WTC11 (cell line): ENCODE measurements around the gene MAP6. TPM values are rescaled to one million over a fixed set of nuclear protein-coding genes. Genes with fewer than 3 reads are reported as not detected.

Source experiments
- ATAC-seq: fragments of 200-7000 bp; cut with Tn5 transposase; 2 replicates; pipeline ENCODE4 v1.10.0; 2021; ENCODE audit warnings: mild to moderate bottlenecking, moderate library complexity
- CTCF ChIA-PET: fragments of 300-600 bp; sonication (Branson Sonifier 250); formaldehyde crosslinking; loops from one replicate; lab custom pipeline; 2021; ENCODE audit warnings: antibody characterized with exemption; lab: Charles Lee
- POLR2A ChIA-PET: fragments of 350-600 bp; sonication (Branson Sonifier 250); formaldehyde crosslinking; loops from one replicate; lab custom pipeline; 2021; ENCODE audit warnings: antibody characterized with exemption; lab: Charles Lee
- DNase-seq: peaks from one replicate; pipeline ENCODE4 v3.0.0; 2021; ENCODE audit warnings: low spot score
- H3K27ac Mint-ChIP-seq: 2 replicates; pipeline ENCODE4 v1.8.0; 2021; ENCODE audit warnings: mixed read lengths
- H3K27me3 Mint-ChIP-seq: 2 replicates; pipeline ENCODE4 v1.8.0; 2021; ENCODE audit warnings: low read depth, mild to moderate bottlenecking, moderate library complexity, mixed read lengths
- H3K36me3 Mint-ChIP-seq: 2 replicates; pipeline ENCODE4 v1.8.0; 2021; ENCODE audit warnings: mixed read lengths
- H3K4me1 Mint-ChIP-seq: 2 replicates; pipeline ENCODE4 v1.8.0; 2022; ENCODE audit warnings: mixed read lengths
- H3K4me3 Mint-ChIP-seq: 2 replicates; pipeline ENCODE4 v1.8.0; 2021; ENCODE audit warnings: mild to moderate bottlenecking, moderate library complexity, mixed read lengths
- H3K9me3 Mint-ChIP-seq: 2 replicates; pipeline ENCODE4 v1.8.0; 2021; ENCODE audit warnings: mixed read lengths
- ERG ChIP-seq: fragments of 250-450 bp; sonication (Bioruptor Pico); IDR thresholded peaks from 2 replicates; pipeline ENCODE4 v1.8.0; 2021; ENCODE audit warnings: mild to moderate bottlenecking
- GRHL2 ChIP-seq: fragments of 250-450 bp; sonication (Bioruptor Pico); IDR thresholded peaks from 2 replicates; pipeline ENCODE4 v1.8.0; 2022; ENCODE audit warnings: mild to moderate bottlenecking, moderate library complexity; ENCODE audit not compliant: insufficient replicate concordance, severe bottlenecking
- MLX ChIP-seq: sonication (generic); formaldehyde crosslinking; IDR thresholded peaks from 2 replicates; pipeline ENCODE4 v1.8.1; 2023; ENCODE audit warnings: mild to moderate bottlenecking, missing genetic modification reagents, moderate library complexity
- MXD4 ChIP-seq: fragments of 250-450 bp; sonication (Bioruptor Pico); IDR thresholded peaks from 2 replicates; pipeline ENCODE4 v1.8.0; 2021; ENCODE audit warnings: mild to moderate bottlenecking, moderate library complexity, borderline replicate concordance
- NFATC4 ChIP-seq: fragments of 250-450 bp; sonication (Bioruptor Pico); IDR thresholded peaks from 2 replicates; pipeline ENCODE4 v1.9.0; 2021; ENCODE audit warnings: mild to moderate bottlenecking
- NFYB ChIP-seq: sonication (generic); formaldehyde crosslinking; conservative IDR thresholded peaks from 2 replicates; pipeline ENCODE4 v1.8.0; 2022; ENCODE audit warnings: low read depth, missing genetic modification reagents
- NR1H2 ChIP-seq: sonication (generic); formaldehyde crosslinking; IDR thresholded peaks from 2 replicates; pipeline ENCODE4 v1.9.0; 2021; ENCODE audit warnings: mild to moderate bottlenecking, moderate library complexity, missing genetic modification reagents
- OVOL2 ChIP-seq: fragments of 250-450 bp; sonication (Bioruptor Pico); IDR thresholded peaks from 2 replicates; pipeline ENCODE4 v1.9.0; 2021; ENCODE audit warnings: mild to moderate bottlenecking, borderline replicate concordance
- SMAD3 ChIP-seq: sonication (generic); formaldehyde crosslinking; IDR thresholded peaks from 2 replicates; pipeline ENCODE4 v1.8.0; 2022; ENCODE audit warnings: missing genetic modification reagents, mild to moderate bottlenecking, borderline replicate concordance
- SOX15 ChIP-seq: fragments of 250-450 bp; sonication (Bioruptor Pico); IDR thresholded peaks from 2 replicates; pipeline ENCODE4 v1.9.0; 2021; ENCODE audit warnings: mild to moderate bottlenecking
- SP1 ChIP-seq: sonication (generic); formaldehyde crosslinking; conservative IDR thresholded peaks from 2 replicates; pipeline ENCODE4 v1.8.1; 2022; ENCODE audit warnings: missing genetic modification reagents
- TEAD1 ChIP-seq: sonication (generic); formaldehyde crosslinking; IDR thresholded peaks from 2 replicates; pipeline ENCODE4 v1.8.0; 2022; ENCODE audit warnings: mild to moderate bottlenecking, missing genetic modification reagents
- USF1 ChIP-seq: sonication (generic); formaldehyde crosslinking; IDR thresholded peaks from 2 replicates; pipeline ENCODE4 v1.8.0; 2022; ENCODE audit warnings: mild to moderate bottlenecking, missing genetic modification reagents
- USF2 ChIP-seq: sonication (generic); formaldehyde crosslinking; IDR thresholded peaks from 2 replicates; pipeline ENCODE4 v1.8.1; 2023; ENCODE audit warnings: mild to moderate bottlenecking, missing genetic modification reagents, moderate library complexity
- ZMAT4 ChIP-seq: fragments of 250-450 bp; sonication (Bioruptor Pico); IDR thresholded peaks from 2 replicates; pipeline ENCODE4 v1.9.0; 2021; ENCODE audit warnings: mild to moderate bottlenecking
- ZNF232 ChIP-seq: sonication (generic); formaldehyde crosslinking; IDR thresholded peaks from 2 replicates; pipeline ENCODE4 v1.8.0; 2022; ENCODE audit warnings: mild to moderate bottlenecking, missing genetic modification reagents
- ZNF281 ChIP-seq: sonication (generic); formaldehyde crosslinking; IDR thresholded peaks from 2 replicates; pipeline ENCODE4 v1.8.0; 2023; ENCODE audit warnings: mild to moderate bottlenecking, missing genetic modification reagents
- ZNF423 ChIP-seq: fragments of 250-450 bp; sonication (Bioruptor Pico); IDR thresholded peaks from 2 replicates; pipeline ENCODE4 v2.1.2; 2022; ENCODE audit warnings: mild to moderate bottlenecking, moderate library complexity
- total RNA-seq: library from RNA; stranded (reverse); gene quantifications from 3 replicates; pipeline ENCODE4 v1.2.3, GENCODE V29; 2021
- TF ChIP-seq, protein P1 (sequence below): fragments of 200-600 bp; IDR thresholded peaks from 2 replicates; pipeline ENCODE4 v1.8.0; 2022; ENCODE audit warnings: antibody characterized with exemption
- TF ChIP-seq, protein P2 (sequence below): sonication (generic); formaldehyde crosslinking; conservative IDR thresholded peaks from 2 replicates; pipeline ENCODE4 v1.8.1; 2022; ENCODE audit warnings: mild to moderate bottlenecking, missing genetic modification reagents
- TF ChIP-seq, protein P3 (sequence below): sonication (generic); formaldehyde crosslinking; IDR thresholded peaks from 2 replicates; pipeline ENCODE4 v1.8.1; 2023; ENCODE audit warnings: mild to moderate bottlenecking, missing genetic modification reagents, borderline replicate concordance

MAP6 gene
- total RNA-seq, 1 experiment from 2014 or later, result 0.90 TPM

GRCh38 chr11:75554258-75555022 is 114.4 kb downstream of the MAP6 start:
- peaks cover under 1% of the 10 kb centered on the region; the same call in 1 of the 2 replicates for H3K9me3 Mint-ChIP-seq
- ChIA-PET POLR2A (interaction anchor here (0.5 to 2.5 kb wide), 9 partner anchors 8 to 139 kb away, joined by 3 to 35 read pairs (median 4); no protein-coding TSS in a partner anchor), CTCF (interaction anchor here (0.5 to 3.2 kb wide), 18 partner anchors 10 to 598 kb away, joined by 3 to 69 read pairs (median 4); partner anchors contain the start of gene SERPINH1)
- ATAC-seq, result peak; percentile 95
- H3K36me3 Mint-ChIP-seq, result no peaks in the 10 kb centered on the region
- peaks cover 48% of the 10 kb centered on the region for H3K4me1 Mint-ChIP-seq
- H3K27me3 Mint-ChIP-seq, result peaks cover 2% of the 10 kb centered on the region; the same call in 1 of the 2 replicates
- H3K27ac Mint-ChIP-seq, result peak overlapping the region; percentile 96
- peak overlapping the region; percentile 32; the same call in 1 of the 2 replicates for H3K4me3 Mint-ChIP-seq
- DNase-seq, result peak; percentile 89
- TF ChIP-seq ZNF232 (CRISPR knock-in tag) (no peak), ZMAT4 (CRISPR knock-in tag) (no peak), ERG (CRISPR knock-in tag) (no peak), MLX (CRISPR knock-in tag) (no peak), USF2 (CRISPR knock-in tag) (no peak), GRHL2 (CRISPR knock-in tag) (no peak), OVOL2 (CRISPR knock-in tag) (no peak), ZNF423 (CRISPR knock-in tag) (no peak), NFYB (peak; percentile 74), SP1 (CRISPR knock-in tag) (0 out of 2 replicates have a peak, but pooled peaks have one; percentile 41), NFATC4 (no peak), MXD4 (CRISPR knock-in tag) (no peak), ZNF281 (peak; percentile 49; the same call in 1 of the 2 replicates), USF1 (CRISPR knock-in tag) (no peak), SMAD3 (CRISPR knock-in tag) (no peak), NR1H2 (CRISPR knock-in tag) (no peak), SOX15 (no peak), TEAD1 (CRISPR knock-in tag) (peak; percentile 67; the same call in 1 of the 2 replicates)
- TF ChIP-seq, protein P1, sequence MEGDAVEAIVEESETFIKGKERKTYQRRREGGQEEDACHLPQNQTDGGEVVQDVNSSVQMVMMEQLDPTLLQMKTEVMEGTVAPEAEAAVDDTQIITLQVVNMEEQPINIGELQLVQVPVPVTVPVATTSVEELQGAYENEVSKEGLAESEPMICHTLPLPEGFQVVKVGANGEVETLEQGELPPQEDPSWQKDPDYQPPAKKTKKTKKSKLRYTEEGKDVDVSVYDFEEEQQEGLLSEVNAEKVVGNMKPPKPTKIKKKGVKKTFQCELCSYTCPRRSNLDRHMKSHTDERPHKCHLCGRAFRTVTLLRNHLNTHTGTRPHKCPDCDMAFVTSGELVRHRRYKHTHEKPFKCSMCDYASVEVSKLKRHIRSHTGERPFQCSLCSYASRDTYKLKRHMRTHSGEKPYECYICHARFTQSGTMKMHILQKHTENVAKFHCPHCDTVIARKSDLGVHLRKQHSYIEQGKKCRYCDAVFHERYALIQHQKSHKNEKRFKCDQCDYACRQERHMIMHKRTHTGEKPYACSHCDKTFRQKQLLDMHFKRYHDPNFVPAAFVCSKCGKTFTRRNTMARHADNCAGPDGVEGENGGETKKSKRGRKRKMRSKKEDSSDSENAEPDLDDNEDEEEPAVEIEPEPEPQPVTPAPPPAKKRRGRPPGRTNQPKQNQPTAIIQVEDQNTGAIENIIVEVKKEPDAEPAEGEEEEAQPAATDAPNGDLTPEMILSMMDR, result no peak
- TF ChIP-seq, protein P2, sequence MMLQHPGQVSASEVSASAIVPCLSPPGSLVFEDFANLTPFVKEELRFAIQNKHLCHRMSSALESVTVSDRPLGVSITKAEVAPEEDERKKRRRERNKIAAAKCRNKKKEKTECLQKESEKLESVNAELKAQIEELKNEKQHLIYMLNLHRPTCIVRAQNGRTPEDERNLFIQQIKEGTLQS, result no peak
- TF ChIP-seq, protein P3, sequence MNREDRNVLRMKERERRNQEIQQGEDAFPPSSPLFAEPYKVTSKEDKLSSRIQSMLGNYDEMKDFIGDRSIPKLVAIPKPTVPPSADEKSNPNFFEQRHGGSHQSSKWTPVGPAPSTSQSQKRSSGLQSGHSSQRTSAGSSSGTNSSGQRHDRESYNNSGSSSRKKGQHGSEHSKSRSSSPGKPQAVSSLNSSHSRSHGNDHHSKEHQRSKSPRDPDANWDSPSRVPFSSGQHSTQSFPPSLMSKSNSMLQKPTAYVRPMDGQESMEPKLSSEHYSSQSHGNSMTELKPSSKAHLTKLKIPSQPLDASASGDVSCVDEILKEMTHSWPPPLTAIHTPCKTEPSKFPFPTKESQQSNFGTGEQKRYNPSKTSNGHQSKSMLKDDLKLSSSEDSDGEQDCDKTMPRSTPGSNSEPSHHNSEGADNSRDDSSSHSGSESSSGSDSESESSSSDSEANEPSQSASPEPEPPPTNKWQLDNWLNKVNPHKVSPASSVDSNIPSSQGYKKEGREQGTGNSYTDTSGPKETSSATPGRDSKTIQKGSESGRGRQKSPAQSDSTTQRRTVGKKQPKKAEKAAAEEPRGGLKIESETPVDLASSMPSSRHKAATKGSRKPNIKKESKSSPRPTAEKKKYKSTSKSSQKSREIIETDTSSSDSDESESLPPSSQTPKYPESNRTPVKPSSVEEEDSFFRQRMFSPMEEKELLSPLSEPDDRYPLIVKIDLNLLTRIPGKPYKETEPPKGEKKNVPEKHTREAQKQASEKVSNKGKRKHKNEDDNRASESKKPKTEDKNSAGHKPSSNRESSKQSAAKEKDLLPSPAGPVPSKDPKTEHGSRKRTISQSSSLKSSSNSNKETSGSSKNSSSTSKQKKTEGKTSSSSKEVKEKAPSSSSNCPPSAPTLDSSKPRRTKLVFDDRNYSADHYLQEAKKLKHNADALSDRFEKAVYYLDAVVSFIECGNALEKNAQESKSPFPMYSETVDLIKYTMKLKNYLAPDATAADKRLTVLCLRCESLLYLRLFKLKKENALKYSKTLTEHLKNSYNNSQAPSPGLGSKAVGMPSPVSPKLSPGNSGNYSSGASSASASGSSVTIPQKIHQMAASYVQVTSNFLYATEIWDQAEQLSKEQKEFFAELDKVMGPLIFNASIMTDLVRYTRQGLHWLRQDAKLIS (CRISPR knock-in tag), result no peak; the same call in 1 of the 2 replicates
